Neural progenitor cell (in vitro differentiated cells): Measurements from ENCODE around the gene TXNDC11. TPM values are rescaled to one million over a fixed set of nuclear protein-coding genes. Genes with fewer than 3 reads are reported as not detected.

Source experiments
- DNase-seq: peaks from one replicate; pipeline ENCODE4 v3.0.0-alpha.2; 2016; ENCODE audit warnings: low spot score
- H2AFZ ChIP-seq: fragments of 200-600 bp; sonication (generic); replicated peaks from 2 replicates; pipeline ENCODE4 v1.6.1; 2016; ENCODE audit warnings: antibody characterized with exemption
- H3F3A ChIP-seq: fragments of 200-600 bp; sonication (generic); 2 replicates; pipeline ENCODE4 v1.6.1; 2016; ENCODE audit warnings: antibody characterized with exemption, low read depth
- H3K27ac ChIP-seq: fragments of 200-600 bp; sonication (generic); 2 replicates; pipeline ENCODE4 v1.5.1; 2016; ENCODE audit warnings: mild to moderate bottlenecking
- H3K27me3 ChIP-seq: fragments of 200-600 bp; sonication (generic); 2 replicates; pipeline ENCODE4 v1.6.1; 2016; ENCODE audit warnings: mild to moderate bottlenecking, moderate library complexity
- H3K36me3 ChIP-seq: fragments of 200-600 bp; sonication (generic); 2 replicates; pipeline ENCODE4 v1.5.1; 2016
- H3K4me1 ChIP-seq: fragments of 200-600 bp; sonication (generic); 2 replicates; pipeline ENCODE4 v1.6.1; 2016; ENCODE audit warnings: mixed run types
- H3K4me2 ChIP-seq: fragments of 200-600 bp; sonication (generic); 2 replicates; pipeline ENCODE4 v1.6.1; 2016
- H3K4me3 ChIP-seq: fragments of 200-600 bp; sonication (generic); 2 replicates; pipeline ENCODE4 v1.5.1; 2016
- H3K79me2 ChIP-seq: fragments of 200-600 bp; sonication (generic); 2 replicates; pipeline ENCODE4 v1.6.1; 2016; ENCODE audit warnings: low read depth
- H3K9ac ChIP-seq: fragments of 200-600 bp; sonication (generic); 2 replicates; pipeline ENCODE4 v1.6.1; 2016
- H3K9me3 ChIP-seq: fragments of 200-600 bp; sonication (generic); 2 replicates; pipeline ENCODE4 v1.5.1; 2016; ENCODE audit warnings: low read depth
- H4K20me1 ChIP-seq: fragments of 200-600 bp; sonication (generic); 2 replicates; pipeline ENCODE4 v1.6.1; 2016; ENCODE audit warnings: low read depth
- H3K27ac Mint-ChIP-seq: 3 replicates; pipeline ENCODE4 v1.8.0; 2021; ENCODE audit warnings: mixed read lengths
- H3K27me3 Mint-ChIP-seq: 2 replicates; pipeline ENCODE4 v1.8.0; 2022; ENCODE audit warnings: low read depth, mild to moderate bottlenecking, inconsistent platforms, moderate library complexity, mixed read lengths; ENCODE audit not compliant: insufficient read depth
- H3K36me3 Mint-ChIP-seq: 3 replicates; pipeline ENCODE4 v1.8.0; 2021; ENCODE audit warnings: mixed read lengths
- H3K4me1 Mint-ChIP-seq: 3 replicates; pipeline ENCODE4 v1.8.0; 2021; ENCODE audit warnings: mixed read lengths
- H3K4me3 Mint-ChIP-seq: 3 replicates; pipeline ENCODE4 v1.8.0; 2021; ENCODE audit warnings: mild to moderate bottlenecking, moderate library complexity, mixed read lengths
- H3K9me3 Mint-ChIP-seq: 3 replicates; pipeline ENCODE4 v1.8.0; 2020; ENCODE audit warnings: mixed read lengths
- CTCF ChIP-seq: fragments of 200-600 bp; sonication (generic); IDR thresholded peaks from 2 replicates; pipeline ENCODE4 v1.5.1; 2017; ENCODE audit warnings: antibody characterized with exemption, mild to moderate bottlenecking
- EZH2 ChIP-seq: fragments of 200-600 bp; sonication (generic); IDR thresholded peaks from 2 replicates; pipeline ENCODE4 v1.6.1; 2017; ENCODE audit warnings: antibody characterized with exemption, mild to moderate bottlenecking, moderate library complexity
- EZH2phosphoT487 ChIP-seq: fragments of 200-600 bp; sonication (generic); IDR thresholded peaks from 2 replicates; pipeline ENCODE4 v1.6.1; 2017; ENCODE audit warnings: antibody characterized with exemption
- total RNA-seq: library from RNA; depleted of rRNA; stranded (reverse); fragments of >200 nt; gene quantifications from 2 replicates; pipeline ENCODE4 v1.2.3, GENCODE V29; 2015; ENCODE audit warnings: low replicate concordance

Gene TXNDC11
- total RNA-seq, 1 donor from 2014 or later = 7.4 TPM

- TF ChIP-seq EZH2phosphoT487 (no peak), EZH2 (no peak), CTCF (no peak)
- H3K9me3 Mint-ChIP-seq = no peaks in the 10 kb centered on the region
Measured at GRCh38 chr16:11762431-11762830, 19.8 kb upstream of the TXNDC11 start.

GRCh38 chr16:11759997-11760396 is 17.3 kb upstream of the TXNDC11 start:
- Histone ChIP-seq H3K79me2 (no peaks in the 10 kb centered on the region), H2AFZ (no peak overlapping the region), H3F3A (no peaks in the 10 kb centered on the region), H3K36me3 (peaks cover 25% of the 10 kb centered on the region), H3K27me3 (no peaks in the 10 kb centered on the region), H3K4me1 (no peaks in the 10 kb centered on the region), H3K9me3 (no peaks in the 10 kb centered on the region), H3K27ac (no peak overlapping the region), H3K9ac (no peak overlapping the region), H3K4me3 (no peak overlapping the region), H3K4me2 (no peak overlapping the region), H4K20me1 (no peaks in the 10 kb centered on the region)
- Mint-ChIP-seq H3K4me1 (no peaks in the 10 kb centered on the region), H3K4me3 (no peak overlapping the region), H3K27ac (no peak overlapping the region), H3K36me3 (peaks cover 32% of the 10 kb centered on the region), H3K27me3 (no peaks in the 10 kb centered on the region), H3K9me3 (no peaks in the 10 kb centered on the region)
- TF ChIP-seq EZH2phosphoT487 (no peak), CTCF (no peak), EZH2 (no peak)
- DNase-seq = no peak

More at GRCh38 chr16:11762431-11762830, 19.8 kb upstream of the TXNDC11 start:
- H3K4me1 Mint-ChIP-seq = no peaks in the 10 kb centered on the region
- Histone ChIP-seq H3K27ac (no peak overlapping the region), H4K20me1 (no peaks in the 10 kb centered on the region), H3K4me2 (no peak overlapping the region), H3F3A (peaks cover 5% of the 10 kb centered on the region), H2AFZ (no peak overlapping the region), H3K36me3 (peaks cover 34% of the 10 kb centered on the region), H3K9me3 (no peaks in the 10 kb centered on the region), H3K27me3 (no peaks in the 10 kb centered on the region), H3K79me2 (no peaks in the 10 kb centered on the region), H3K4me3 (no peak overlapping the region), H3K9ac (no peak overlapping the region), H3K4me1 (no peaks in the 10 kb centered on the region)
- no peak overlapping the region for H3K4me3 Mint-ChIP-seq
- no peak overlapping the region for H3K27ac Mint-ChIP-seq
- no peaks in the 10 kb centered on the region for H3K27me3 Mint-ChIP-seq
- peaks cover 33% of the 10 kb centered on the region for H3K36me3 Mint-ChIP-seq
- DNase-seq = no peak

- no peak overlapping the region for H3K27ac Mint-ChIP-seq
- H3K4me3 Mint-ChIP-seq = no peak overlapping the region
- H3K9ac ChIP-seq = no peak overlapping the region
- H3K4me3 ChIP-seq = no peak overlapping the region
- no peaks in the 10 kb centered on the region for H3K27me3 Mint-ChIP-seq
- H3K9me3 Mint-ChIP-seq = no peaks in the 10 kb centered on the region
- H3K36me3 ChIP-seq = peaks cover 21% of the 10 kb centered on the region
- H3F3A ChIP-seq = no peaks in the 10 kb centered on the region
- no peak overlapping the region for H3K27ac ChIP-seq
- H3K4me1 Mint-ChIP-seq = no peaks in the 10 kb centered on the region
- no peak overlapping the region for H3K4me2 ChIP-seq
- no peaks in the 10 kb centered on the region for H3K27me3 ChIP-seq
- no peak overlapping the region for H2AFZ ChIP-seq
- no peaks in the 10 kb centered on the region for H3K9me3 ChIP-seq
- H3K36me3 Mint-ChIP-seq = peaks cover 29% of the 10 kb centered on the region
- H4K20me1 ChIP-seq = no peaks in the 10 kb centered on the region
- TF ChIP-seq CTCF (no peak), EZH2 (no peak), EZH2phosphoT487 (no peak)
- no peaks in the 10 kb centered on the region for H3K79me2 ChIP-seq
- H3K4me1 ChIP-seq = no peaks in the 10 kb centered on the region
- DNase-seq = no peak
Measured at GRCh38 chr16:11759163-11759834, 16.6 kb upstream of the TXNDC11 start.
